ENCODE measurements around the gene CASQ2. TPM values are rescaled to one million over a fixed set of nuclear protein-coding genes. Genes with fewer than 3 reads are reported as not detected.

The CASQ2 gene
- total and polyA plus RNA-seq, 10 of the 15 experiments (the other 5 are each of a cell fraction or from before 2014, with no cell fraction given): not detected

GRCh38 chr1:115697619-115698018, 70.9 kb downstream of the CASQ2 start:
- no TSS peak for BruUV-seq (replicated peaks)
- no peaks in the 10 kb centered on the region for H3K9me3 ChIP-seq (replicated peaks; ENCODE audit: control insufficient read depth, insufficient read depth, low read length)
- ChIA-PET SMC1A (ENCODE audit: uncharacterized antibody, unreplicated experiment) (no interaction called here), POLR2A (no interaction called here), CTCF (no interaction called here), RAD21 (ENCODE audit: unreplicated experiment) (no interaction called here)
- H4K20me1 ChIP-seq (ENCODE audit: control insufficient read depth, insufficient read depth): no peaks in the 10 kb centered on the region
- no peak overlapping the region for H3K27ac ChIP-seq (ENCODE audit: control insufficient read depth, insufficient read depth)
- H3K9ac ChIP-seq (ENCODE audit: control insufficient read depth, insufficient read depth, low read length): no peak overlapping the region
- no peak overlapping the region for H2AFZ ChIP-seq (ENCODE audit: control insufficient read depth, low read depth, low read length)
- no peak overlapping the region for H3K4me3 ChIP-seq
- DNase-seq (ENCODE audit: low read depth, low spot score) (no peak), FAIRE-seq (no peak), ATAC-seq (peak; percentile 40; the same call in 2 of the 3 replicates)
- no peak overlapping the region for H3K4me2 ChIP-seq (ENCODE audit: control insufficient read depth, insufficient read depth)
- H3K4me1 ChIP-seq (ENCODE audit: control insufficient read depth, insufficient read depth, low read length): peaks cover 4% of the 10 kb centered on the region; the same call in 1 of the 2 replicates
- in situ Hi-C loops (cut with MboI): no loop called here
- no peaks in the 10 kb centered on the region for H3K79me2 ChIP-seq (ENCODE audit: control insufficient read depth, insufficient read depth, low read length)
- 0% methylated on average over 1 of the region's 1 CpG for WGBS (ENCODE audit: insufficient coverage, insufficient replicate concordance, low lambda C conversion rate, missing lambda C conversion rate)
- TF ChIP-seq, protein P1, sequence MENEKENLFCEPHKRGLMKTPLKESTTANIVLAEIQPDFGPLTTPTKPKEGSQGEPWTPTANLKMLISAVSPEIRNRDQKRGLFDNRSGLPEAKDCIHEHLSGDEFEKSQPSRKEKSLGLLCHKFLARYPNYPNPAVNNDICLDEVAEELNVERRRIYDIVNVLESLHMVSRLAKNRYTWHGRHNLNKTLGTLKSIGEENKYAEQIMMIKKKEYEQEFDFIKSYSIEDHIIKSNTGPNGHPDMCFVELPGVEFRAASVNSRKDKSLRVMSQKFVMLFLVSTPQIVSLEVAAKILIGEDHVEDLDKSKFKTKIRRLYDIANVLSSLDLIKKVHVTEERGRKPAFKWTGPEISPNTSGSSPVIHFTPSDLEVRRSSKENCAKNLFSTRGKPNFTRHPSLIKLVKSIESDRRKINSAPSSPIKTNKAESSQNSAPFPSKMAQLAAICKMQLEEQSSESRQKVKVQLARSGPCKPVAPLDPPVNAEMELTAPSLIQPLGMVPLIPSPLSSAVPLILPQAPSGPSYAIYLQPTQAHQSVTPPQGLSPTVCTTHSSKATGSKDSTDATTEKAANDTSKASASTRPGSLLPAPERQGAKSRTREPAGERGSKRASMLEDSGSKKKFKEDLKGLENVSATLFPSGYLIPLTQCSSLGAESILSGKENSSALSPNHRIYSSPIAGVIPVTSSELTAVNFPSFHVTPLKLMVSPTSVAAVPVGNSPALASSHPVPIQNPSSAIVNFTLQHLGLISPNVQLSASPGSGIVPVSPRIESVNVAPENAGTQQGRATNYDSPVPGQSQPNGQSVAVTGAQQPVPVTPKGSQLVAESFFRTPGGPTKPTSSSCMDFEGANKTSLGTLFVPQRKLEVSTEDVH (IDR thresholded peaks at IDR 0.05; ENCODE audit: low read depth, partially characterized antibody): no peak
- TF ChIP-seq RUNX3 (IDR thresholded peaks at IDR 0.05; ENCODE audit: low read length) (0 out of 2 replicates have a peak, but pooled peaks have one; percentile 5), IKZF2 (IDR thresholded peaks at IDR 0.05) (no peak)
- no peaks in the 10 kb centered on the region for H3K27me3 ChIP-seq (replicated peaks in 1 of 2; ENCODE audit: control insufficient read depth in 2 of 2, insufficient read depth in 2 of 2, low read length in 1 of 2)
- intact Hi-C loops (cut with micrococcal nuclease; ENCODE audit: unreplicated experiment): no loop called here
- no peaks in the 10 kb centered on the region for H3K36me3 ChIP-seq (ENCODE audit: control insufficient read depth in 2 of 2, insufficient read depth in 2 of 2, low read length in 1 of 2)

- 62% methylated on average over 3 of the region's 3 CpGs for WGBS (ENCODE audit: insufficient coverage, insufficient replicate concordance, low lambda C conversion rate, missing lambda C conversion rate)
- no peaks in the 10 kb centered on the region for H3K79me2 ChIP-seq (ENCODE audit: control insufficient read depth, insufficient read depth, low read length)
- CTCF ChIA-PET: interaction anchor here (0.9 to 1.3 kb wide), 2 partner anchors 12 to 86 kb away, joined by 3 to 7 read pairs; no protein-coding TSS in a partner anchor
- no peaks in the 10 kb centered on the region for H3K27me3 ChIP-seq (replicated peaks in 1 of 2; ENCODE audit: control insufficient read depth in 2 of 2, insufficient read depth in 2 of 2, low read length in 1 of 2)
- H2AFZ ChIP-seq (ENCODE audit: control insufficient read depth, low read depth, low read length): no peak overlapping the region
- H3K27ac ChIP-seq (ENCODE audit: control insufficient read depth, insufficient read depth): no peak overlapping the region
- H3K9ac ChIP-seq (ENCODE audit: control insufficient read depth, insufficient read depth, low read length): no peak overlapping the region
- RAD21 ChIA-PET (ENCODE audit: unreplicated experiment): no interaction called here
- H3K4me2 ChIP-seq (ENCODE audit: control insufficient read depth, insufficient read depth): no peak overlapping the region
- no peak overlapping the region for H3K4me3 ChIP-seq
- peaks cover 4% of the 10 kb centered on the region; the same call in 1 of the 2 replicates for H3K4me1 ChIP-seq (ENCODE audit: control insufficient read depth, insufficient read depth, low read length)
- no peaks in the 10 kb centered on the region for H4K20me1 ChIP-seq (ENCODE audit: control insufficient read depth, insufficient read depth)
- SMC1A ChIA-PET (ENCODE audit: uncharacterized antibody, unreplicated experiment): no interaction called here
- POLR2A ChIA-PET: no interaction called here
- ATAC-seq (no peak), FAIRE-seq (no peak), DNase-seq (ENCODE audit: low read depth, low spot score) (no peak)
- in situ Hi-C loops (cut with MboI) (no loop called here), intact Hi-C loops (cut with micrococcal nuclease; ENCODE audit: unreplicated experiment) (no loop called here)
- peaks cover 0 to 5% of the 10 kb centered on the region in 2 experiments; a peak in 3 of 4 replicates for H3K36me3 ChIP-seq (ENCODE audit: control insufficient read depth in 2 of 2, insufficient read depth in 2 of 2, low read length in 1 of 2)
- no peaks in the 10 kb centered on the region for H3K9me3 ChIP-seq (replicated peaks; ENCODE audit: control insufficient read depth, insufficient read depth, low read length)
- BruUV-seq (replicated peaks): no TSS peak
- no peak for TF ChIP-seq NR2C1 (IDR thresholded peaks at IDR 0.05)
- no peak for TF ChIP-seq ATF2 (IDR thresholded peaks at IDR 0.05; ENCODE audit: low read length)
- TF ChIP-seq ZNF384 (IDR thresholded peaks at IDR 0.05; ENCODE audit: borderline replicate concordance, low read depth, low read length): no peak
- TF ChIP-seq, protein P2, sequence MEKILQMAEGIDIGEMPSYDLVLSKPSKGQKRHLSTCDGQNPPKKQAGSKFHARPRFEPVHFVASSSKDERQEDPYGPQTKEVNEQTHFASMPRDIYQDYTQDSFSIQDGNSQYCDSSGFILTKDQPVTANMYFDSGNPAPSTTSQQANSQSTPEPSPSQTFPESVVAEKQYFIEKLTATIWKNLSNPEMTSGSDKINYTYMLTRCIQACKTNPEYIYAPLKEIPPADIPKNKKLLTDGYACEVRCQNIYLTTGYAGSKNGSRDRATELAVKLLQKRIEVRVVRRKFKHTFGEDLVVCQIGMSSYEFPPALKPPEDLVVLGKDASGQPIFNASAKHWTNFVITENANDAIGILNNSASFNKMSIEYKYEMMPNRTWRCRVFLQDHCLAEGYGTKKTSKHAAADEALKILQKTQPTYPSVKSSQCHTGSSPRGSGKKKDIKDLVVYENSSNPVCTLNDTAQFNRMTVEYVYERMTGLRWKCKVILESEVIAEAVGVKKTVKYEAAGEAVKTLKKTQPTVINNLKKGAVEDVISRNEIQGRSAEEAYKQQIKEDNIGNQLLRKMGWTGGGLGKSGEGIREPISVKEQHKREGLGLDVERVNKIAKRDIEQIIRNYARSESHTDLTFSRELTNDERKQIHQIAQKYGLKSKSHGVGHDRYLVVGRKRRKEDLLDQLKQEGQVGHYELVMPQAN (conservative IDR thresholded peaks at IDR 0.05): no peak
- no peak for TF ChIP-seq CREM (IDR thresholded peaks at IDR 0.05; ENCODE audit: low read depth)
- no peak for TF ChIP-seq SIX5 (IDR thresholded peaks at IDR 0.05; ENCODE audit: low read depth, low read length, severe bottlenecking)
- no peak for TF ChIP-seq NFIC (IDR thresholded peaks at IDR 0.05; ENCODE audit: low read depth, low read length)
- TF ChIP-seq CBFB (IDR thresholded peaks at IDR 0.05; ENCODE audit: low read depth): no peak
- TF ChIP-seq STAT1 (conservative IDR thresholded peaks at IDR 0.05): no peak
These were observed 73.7 kb downstream of the CASQ2 start for GRCh38 chr1:115694805-115695204.
